ENCODE results near the gene PDXDC1. TPM values are rescaled to one million over a fixed set of nuclear protein-coding genes. Genes with fewer than 3 reads are reported as not detected.
"Not testable (repeated sequence)": the region's sequence is repeated elsewhere in the genome, so short reads cannot be mapped to it uniquely, and the experiment has no call there.

Gene PDXDC1
- total RNA-seq, 4 donors from 2014 or later: 62.1 to 85.2 (median 76.1) TPM

GRCh38 chr16:15054357-15055140 lies 79.7 kb downstream of the PDXDC1 start:
- no peak for TF ChIP-seq CTCF (IDR thresholded peaks at IDR 0.05; ENCODE audit: low read depth)

- no peak for TF ChIP-seq CTCF (IDR thresholded peaks at IDR 0.05; ENCODE audit: low read depth)
Observed at GRCh38 chr16:15055141-15056053, 80.6 kb downstream of the PDXDC1 start.

- TF ChIP-seq CTCF (IDR thresholded peaks at IDR 0.05; ENCODE audit: low read depth): no peak
Observed at GRCh38 chr16:15057681-15058417, 83.0 kb downstream of the PDXDC1 start.

GRCh38 chr16:15059324-15059723 lies 84.5 kb downstream of the PDXDC1 start:
- no peak for TF ChIP-seq CTCF (IDR thresholded peaks at IDR 0.05; ENCODE audit: low read depth)

- TF ChIP-seq CTCF (IDR thresholded peaks at IDR 0.05; ENCODE audit: low read depth): no peak
Observed at GRCh38 chr16:15073101-15073500, 98.3 kb downstream of the PDXDC1 start.

- not testable (repeated sequence) for TF ChIP-seq CTCF (IDR thresholded peaks at IDR 0.05; ENCODE audit: low read depth)
Observed at GRCh38 chr16:15093955-15094827, 119.4 kb downstream of the PDXDC1 start, which contains the start of gene RRN3. Gene RRN3 (minus strand): TSS chr16:15094272. CDS start chr16:15094233, 39 bp downstream.

All from subcutaneous adipose tissue (tissue), 4 donors.